IMR-90 (cell line): ENCODE data around the gene TMPRSS7. TPM values are rescaled to one million over a fixed set of nuclear protein-coding genes. Genes with fewer than 3 reads are reported as not detected.
A peak's percentile ranks its signal among the peaks of the same experiment; 100 is the strongest.

ENCODE experiments used
- ATAC-seq: fragments of 200-7000 bp; cut with Tn5 transposase; 2 replicates; pipeline ENCODE4 v1.9.1; 2020; ENCODE audit warnings: low read depth, mild to moderate bottlenecking, moderate library complexity
- BruUV-seq: library from RNA; stranded (reverse); fragments of 400-500 nt; replicated peaks from 2 replicates; lab custom pipeline; 2021; lab: Mats Ljungman, UMichigan
- CTCF ChIA-PET: fragments of 300-600 bp; formaldehyde crosslinking; extraction: SDS; loops from one replicate; lab custom pipeline; 2021; ENCODE audit warnings: antibody characterized with exemption; lab: Yijun Ruan, JAX
- POLR2A ChIA-PET: fragments of 300-600 bp; sonication (Branson Sonifier 250); formaldehyde crosslinking; loops from one replicate; lab custom pipeline; 2022; ENCODE audit warnings: antibody characterized with exemption; ENCODE audit not compliant: unreplicated experiment; lab: Charles Lee
- DNase-seq: peaks from one replicate; pipeline ENCODE4 v3.0.0; 2013
- H2AFZ ChIP-seq: replicated peaks from 2 replicates; pipeline ENCODE3; 2013; ENCODE audit warnings: low read length, mild to moderate bottlenecking; ENCODE audit not compliant: poor library complexity
- H2AK5ac ChIP-seq: 2 replicates; pipeline ENCODE4 v1.6.1; 2013; ENCODE audit warnings: low read depth, low read length, inconsistent platforms
- H2AK9ac ChIP-seq: replicated peaks from 2 replicates; pipeline ENCODE3; 2013; ENCODE audit warnings: mild to moderate bottlenecking, low read depth, low read length, moderate library complexity; ENCODE audit not compliant: poor library complexity
- H2BK120ac ChIP-seq: 2 replicates; pipeline ENCODE4 v1.6.1; 2013; ENCODE audit warnings: low read depth, low read length, inconsistent platforms
- H2BK15ac ChIP-seq: 3 replicates; pipeline ENCODE4 v1.6.1; 2013; ENCODE audit warnings: low read depth, low read length, inconsistent platforms
- H2BK20ac ChIP-seq: 2 replicates; pipeline ENCODE4 v1.6.1; 2013; ENCODE audit warnings: low read depth, mild to moderate bottlenecking, inconsistent platforms, low read length, moderate library complexity
- H2BK5ac ChIP-seq: 2 replicates; pipeline ENCODE4 v1.6.1; 2013; ENCODE audit warnings: mild to moderate bottlenecking, low read depth, low read length, inconsistent platforms; ENCODE audit not compliant: poor library complexity, severe bottlenecking
- H3K14ac ChIP-seq: replicated peaks from 2 replicates; pipeline ENCODE4 v1.6.1; 2013; ENCODE audit warnings: low read depth, low read length, inconsistent platforms
- H3K18ac ChIP-seq: 2 replicates; pipeline ENCODE4 v1.6.1; 2013; ENCODE audit warnings: low read depth, low read length, control low read depth
- H3K23ac ChIP-seq: 2 replicates; pipeline ENCODE4 v1.6.1; 2013; ENCODE audit warnings: low read depth, low read length, inconsistent platforms
- H3K27ac ChIP-seq: 2 replicates; pipeline ENCODE4 v1.5.1; 2013; ENCODE audit warnings: mild to moderate bottlenecking, control low read depth, low read length; ENCODE audit not compliant: insufficient read depth
- H3K27me3 ChIP-seq: 2 replicates; pipeline ENCODE4 v1.6.1; 2013; ENCODE audit warnings: low read length; ENCODE audit not compliant: control insufficient read depth, insufficient read depth
- H3K36me3 ChIP-seq: 2 replicates; pipeline ENCODE4 v1.6.1; 2013; ENCODE audit warnings: low read length, mixed read lengths; ENCODE audit not compliant: control insufficient read depth, insufficient read depth
- H3K4ac ChIP-seq: 2 replicates; pipeline ENCODE4 v1.6.1; 2013; ENCODE audit warnings: low read depth, low read length, inconsistent platforms
- H3K4me1 ChIP-seq: 2 replicates; pipeline ENCODE4 v1.6.1; 2013; ENCODE audit warnings: low read length, mixed read lengths; ENCODE audit not compliant: control insufficient read depth, insufficient read depth
- H3K4me2 ChIP-seq: 2 replicates; pipeline ENCODE4 v1.6.1; 2013; ENCODE audit warnings: low read depth, mild to moderate bottlenecking, control low read depth, low read length, moderate library complexity
- H3K4me3 ChIP-seq: 2 replicates; pipeline ENCODE4 v1.5.1; 2013; ENCODE audit warnings: low read depth, mild to moderate bottlenecking, control low read depth, low read length, moderate library complexity; ENCODE audit not compliant: insufficient read depth
- H3K56ac ChIP-seq: 2 replicates; pipeline ENCODE4 v1.6.1; 2013; ENCODE audit warnings: low read length, inconsistent platforms; ENCODE audit not compliant: insufficient read depth; ENCODE audit errors: extremely low read depth
- H3K79me1 ChIP-seq, 2 experiments: 2 replicates each; pipeline ENCODE4 v1.6.1; 2013; ENCODE audit warnings: low read length in 2 of 2, inconsistent platforms in 1 of 2, low read depth in 1 of 2
- H3K9ac ChIP-seq: 2 replicates; pipeline ENCODE4 v1.6.1; 2013; ENCODE audit warnings: low read depth, low read length, control low read depth
- H3K9me1 ChIP-seq: 2 replicates; pipeline ENCODE4 v1.6.1; 2013; ENCODE audit warnings: low read length, inconsistent platforms; ENCODE audit not compliant: insufficient read depth
- H3K9me3 ChIP-seq: 2 replicates; pipeline ENCODE4 v1.6.1; 2013; ENCODE audit warnings: low read length; ENCODE audit not compliant: control insufficient read depth, insufficient read depth
- H4K20me1 ChIP-seq: 2 replicates; pipeline ENCODE4 v1.6.1; 2013; ENCODE audit warnings: low read length, inconsistent platforms; ENCODE audit not compliant: insufficient read depth
- H4K5ac ChIP-seq: 2 replicates; pipeline ENCODE4 v1.6.1; 2013; ENCODE audit warnings: mild to moderate bottlenecking, low read depth, low read length, control low read depth
- H4K8ac ChIP-seq, 2 experiments: 2 replicates each; pipeline ENCODE4 v1.6.1; 2013; ENCODE audit warnings: low read depth in 2 of 2, low read length in 2 of 2, control low read depth in 1 of 2, inconsistent platforms in 1 of 2
- H4K91ac ChIP-seq: 2 replicates; pipeline ENCODE4 v1.6.1; 2013; ENCODE audit warnings: low read depth, low read length, inconsistent platforms; ENCODE audit not compliant: insufficient read depth
- BHLHE40 ChIP-seq: fragments of 150-350 bp; IDR thresholded peaks from 2 replicates; pipeline ENCODE4 v1.6.1; 2016; ENCODE audit warnings: mild to moderate bottlenecking, low read depth, low read length
- CEBPB ChIP-seq: IDR thresholded peaks from 2 replicates; pipeline ENCODE4 v1.6.1; 2012; ENCODE audit warnings: low read depth, low read length, improper control_type of control experiment
- MXI1 ChIP-seq: IDR thresholded peaks from 2 replicates; pipeline ENCODE4 v1.6.1; 2012; ENCODE audit warnings: low read depth, mild to moderate bottlenecking, low read length, moderate library complexity, borderline replicate concordance
- NFE2L2 ChIP-seq: fragments of 150-350 bp; IDR thresholded peaks from 2 replicates; pipeline ENCODE4 v1.6.1; 2016; ENCODE audit warnings: low read depth, mild to moderate bottlenecking, low read length
- POLR2A ChIP-seq: IDR thresholded peaks from 2 replicates; pipeline ENCODE4 v1.6.1; 2012; ENCODE audit warnings: mild to moderate bottlenecking, low read depth, low read length
- RCOR1 ChIP-seq: IDR thresholded peaks from 2 replicates; pipeline ENCODE4 v1.6.1; 2012; ENCODE audit warnings: mild to moderate bottlenecking, low read length, improper control_type of control experiment; ENCODE audit not compliant: insufficient replicate concordance
- USF2 ChIP-seq: fragments of 150-350 bp; IDR thresholded peaks from 2 replicates; pipeline ENCODE4 v1.6.1; 2017; ENCODE audit warnings: mild to moderate bottlenecking, antibody characterized with exemption, low read length, low read depth
- WGBS, 2 experiments: methylation state at CpG; one replicate each; pipeline versions ENCODE4 v1.1.5 to v1.1.7; 2013; ENCODE audit warnings: missing lambda C conversion rate in 2 of 2; ENCODE audit not compliant: insufficient read length in 1 of 2; ENCODE audit errors: extremely low coverage in 2 of 2; 5-methylcytosine and 5-hydroxymethylcytosine counted together
- dilution Hi-C: fragments of 300-500 bp; cut with HindIII; formaldehyde crosslinking; loops from one replicate; pipeline ENCODE4 v1.14.3; 2018; ENCODE audit warnings: low sequenced_read_pairs; ENCODE audit not compliant: unreplicated experiment
- in situ Hi-C: fragments of 300-500 bp; cut with MboI; formaldehyde crosslinking; loops from 3 replicates; pipeline ENCODE4 v1.14.3; 2019; ENCODE audit warnings: low sequenced_read_pairs, inconsistent platforms, mixed read lengths
- intact Hi-C: fragments of 100-400 bp; cut with micrococcal nuclease; formaldehyde crosslinking; loops from 2 replicates; pipeline ENCODE4 v1.10.0; 2022
- polyA plus RNA-seq, 3 experiments: library from polyadenylated mRNA; depleted of rRNA; stranded (reverse); fragments of >200 nt; gene quantifications; 2 replicates each; pipeline ENCODE4 v1.2.3, GENCODE V29; 2012; ENCODE audit warnings: low replicate concordance in 1 of 3
- total RNA-seq: library from RNA; depleted of rRNA; stranded (reverse); fragments of >200 nt; gene quantifications from 2 replicates; pipeline ENCODE4 v1.2.3, GENCODE V29; 2012

Gene TMPRSS7
- total and polyA plus RNA-seq, 2 of the 4 experiments (the other 2 are of a cell fraction), result 0.07 TPM; not detected in 1

GRCh38 chr3:112128843-112129727, 94.5 kb downstream of the TMPRSS7 start:
- no peak for TF ChIP-seq USF2
- no peak for TF ChIP-seq POLR2A
- TF ChIP-seq CEBPB, result peak; percentile 22; the same call in 1 of the 2 replicates
- 0 out of 2 replicates have a peak, but pooled peaks have one; percentile 7 for TF ChIP-seq BHLHE40
- TF ChIP-seq MXI1, result no peak
- TF ChIP-seq NFE2L2, result no peak
- TF ChIP-seq RCOR1, result no peak
- Histone ChIP-seq H2BK15ac (no peak overlapping the region), H3K56ac (no peak overlapping the region), H4K8ac (no peak overlapping the region), H3K4ac (no peak overlapping the region), H3K9ac (no peak overlapping the region), H2AFZ (no peak overlapping the region), H3K18ac (no peak overlapping the region), H3K9me1 (peaks cover 3% of the 10 kb centered on the region; the same call in 1 of the 2 replicates), H2AK5ac (no peak overlapping the region), H2BK120ac (no peak overlapping the region), H3K79me1 (no peaks in the 10 kb centered on the region), H3K4me1 (peaks cover 4% of the 10 kb centered on the region; the same call in 1 of the 2 replicates), H4K91ac (no peak overlapping the region), H3K9me3 (no peaks in the 10 kb centered on the region), H2AK9ac (no peak overlapping the region), H3K27ac (no peak overlapping the region), H4K5ac (no peak overlapping the region), H3K36me3 (no peaks in the 10 kb centered on the region; the same call in 1 of the 2 replicates), H3K4me3 (no peak overlapping the region), H3K14ac (no peak overlapping the region), H2BK20ac (no peak overlapping the region), H3K23ac (no peak overlapping the region), H4K20me1 (no peaks in the 10 kb centered on the region), H3K4me2 (no peak overlapping the region), H3K27me3 (no peaks in the 10 kb centered on the region), H2BK5ac (no peak overlapping the region)
- DNase-seq, result peak; percentile 75
- BruUV-seq, result no TSS peak
- ChIA-PET POLR2A (interaction anchor here (1.0 kb wide), 1 partner anchor 22 kb away, joined by 3 read pairs; no protein-coding TSS in a partner anchor), CTCF (interaction anchor here (1.4 to 2.2 kb wide), 2 partner anchors 8 to 17 kb away, joined by 3 to 5 read pairs; no protein-coding TSS in a partner anchor)
- dilution Hi-C loops, result no loop called here
- 50% methylated on average over 1 of the region's 7 CpGs; no CpG with 5 or more reads in 1 of the 2 experiments for WGBS, 2 experiments
- in situ Hi-C loops, result loop anchor here (25.0 kb wide), 1 partner anchor 383 kb away; no protein-coding TSS in a partner anchor
- ATAC-seq, result peak; percentile 57
- intact Hi-C loops, result no loop called here
